ENCODE measurements around the gene BTF3.
A peak's percentile ranks its signal among the peaks of the same experiment; 100 is the strongest.
"Not testable (repeated sequence)": the region's sequence is repeated elsewhere in the genome, so short reads cannot be mapped to it uniquely, and the experiment has no call there.

Gene BTF3

DNA sequence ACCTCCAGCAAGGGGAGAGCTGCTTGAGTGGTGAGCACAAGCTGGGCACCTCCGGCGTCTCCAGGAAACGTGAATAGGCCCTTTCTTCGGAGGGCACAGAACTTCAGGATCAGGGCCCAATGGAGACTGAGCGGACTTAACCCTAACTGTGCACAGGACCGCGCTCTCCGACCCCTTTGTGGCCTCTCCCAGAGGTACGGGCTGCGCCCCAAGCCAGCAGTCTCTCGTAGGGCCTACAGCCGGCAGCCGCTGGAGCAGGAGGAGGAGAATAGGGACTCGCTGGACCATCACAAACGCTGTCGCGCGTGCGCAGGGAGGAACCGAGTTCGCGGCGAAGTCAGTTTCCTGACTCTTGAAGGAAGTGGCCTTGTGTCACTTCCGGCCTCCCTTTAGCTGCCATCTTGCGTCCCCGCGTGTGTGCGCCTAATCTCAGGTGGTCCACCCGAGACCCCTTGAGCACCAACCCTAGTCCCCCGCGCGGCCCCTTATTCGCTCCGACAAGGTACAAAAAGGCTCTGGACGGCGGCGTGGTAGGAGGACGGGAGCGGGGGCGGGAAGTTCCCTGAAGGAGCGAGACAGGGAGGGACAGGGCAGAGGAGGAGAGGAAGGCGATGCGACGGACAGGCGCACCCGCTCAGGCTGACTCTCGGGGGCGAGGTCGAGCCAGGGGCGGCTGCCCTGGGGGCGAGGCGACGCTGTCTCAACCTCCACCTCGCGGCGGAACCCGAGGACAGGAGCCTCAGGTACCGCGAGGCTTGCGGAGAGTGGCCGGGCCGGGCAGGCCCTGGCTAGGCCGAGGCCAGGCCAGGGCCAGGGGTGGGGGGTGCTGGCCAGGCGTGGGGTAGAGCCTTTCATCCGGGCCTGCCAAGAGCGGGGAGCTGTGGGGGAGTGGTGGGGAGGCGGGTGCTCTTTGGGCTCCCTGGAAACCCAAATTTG, at the start of gene BTF3:
BTF3 (plus strand) TSS at position 386 of the 936 bp plus-strand sequence; CDS start at position 612, 226 bp downstream.
- peak; percentile 95 to 97 for DNase-seq

- peak; percentile 28 to 40 for DNase-seq
Measured at GRCh38 chr5:73448463-73449136, 49.6 kb upstream of the BTF3 start, which contains the start of gene FOXD1. Gene FOXD1 (minus strand): TSS chr5:73448777. CDS start chr5:73448362, 415 bp downstream.

DNA sequence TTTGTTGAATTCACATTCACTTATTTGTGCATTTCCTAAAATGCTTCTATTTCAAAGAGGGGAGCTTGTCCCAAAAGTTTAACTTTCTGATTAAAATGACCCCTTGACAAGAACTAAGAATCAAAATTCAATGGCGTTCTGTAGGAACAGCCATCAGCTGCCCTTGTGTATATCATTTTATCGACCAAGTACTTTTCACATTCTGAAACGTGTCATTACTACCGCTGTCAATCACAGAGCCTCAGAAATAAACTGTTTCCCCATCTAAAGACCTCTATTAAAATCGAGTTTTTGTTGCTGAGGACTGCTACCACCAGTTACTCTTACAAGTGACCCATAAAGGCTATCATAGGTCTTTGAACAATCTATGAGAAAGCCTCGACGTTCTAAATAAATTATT, 48.1 kb upstream of the BTF3 start:
- DNase-seq = no peak

DNA sequence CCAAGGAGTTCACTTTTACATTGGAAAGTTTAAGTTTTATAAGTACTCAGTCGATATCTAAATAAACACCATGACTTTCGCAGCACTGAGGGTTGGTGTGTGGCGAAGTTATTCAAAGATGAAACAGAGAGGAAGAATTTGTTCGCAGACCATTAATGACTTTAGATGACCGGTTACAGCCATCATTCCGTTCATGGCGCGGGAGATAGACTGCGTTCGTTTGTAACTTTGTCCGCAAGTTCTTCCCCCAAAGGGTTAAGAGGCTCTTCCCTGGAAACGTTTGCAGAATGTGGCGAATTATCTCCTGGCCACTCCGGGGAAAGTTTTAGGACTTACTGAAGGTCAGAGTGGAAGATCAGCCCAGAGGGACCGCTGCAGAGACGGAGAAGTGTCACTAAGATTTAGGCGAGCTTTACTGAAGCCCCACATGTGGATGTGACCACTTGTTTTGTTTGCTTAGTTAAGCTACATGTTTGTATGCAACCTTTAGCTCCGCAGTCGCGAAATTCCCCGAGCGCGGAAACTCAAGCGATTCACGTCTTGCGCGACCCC, 47.5 kb upstream of the BTF3 start:
- peak in 1 of 2 donors; percentile 4 for DNase-seq

GRCh38 chr5:73451224-73452130, 46.8 kb upstream of the BTF3 start:
- peak in 1 of 2 donors; percentile 45 for DNase-seq

GRCh38 chr5:73452215-73452614, 46.0 kb upstream of the BTF3 start:
- no peak for DNase-seq

- peak in 1 of 2 donors; percentile 52 for DNase-seq
Measured at GRCh38 chr5:73454379-73455036, 43.7 kb upstream of the BTF3 start.

- DNase-seq = not testable (repeated sequence)
Measured at GRCh38 chr5:73456462-73456861, 41.8 kb upstream of the BTF3 start.

DNA sequence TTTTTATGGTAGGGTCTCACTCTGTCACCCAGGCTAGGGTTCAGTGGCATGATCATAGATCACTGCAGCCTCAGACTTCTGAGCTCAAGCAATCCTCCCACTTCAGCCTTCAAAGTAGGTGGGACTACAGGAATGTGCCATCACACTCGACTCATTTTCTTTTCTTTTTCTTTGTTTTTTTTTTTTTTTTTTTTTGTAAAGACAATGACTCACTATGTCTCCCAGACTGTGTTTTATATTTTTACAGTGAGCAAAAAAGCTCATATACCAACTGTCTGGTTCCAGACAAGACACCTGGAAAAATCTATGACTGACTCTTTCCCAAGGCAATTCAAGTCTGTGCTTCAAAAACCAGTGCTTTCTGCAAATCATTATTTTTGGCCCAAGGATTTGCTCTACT, 38.9 kb upstream of the BTF3 start:
- no peak for DNase-seq

DNA sequence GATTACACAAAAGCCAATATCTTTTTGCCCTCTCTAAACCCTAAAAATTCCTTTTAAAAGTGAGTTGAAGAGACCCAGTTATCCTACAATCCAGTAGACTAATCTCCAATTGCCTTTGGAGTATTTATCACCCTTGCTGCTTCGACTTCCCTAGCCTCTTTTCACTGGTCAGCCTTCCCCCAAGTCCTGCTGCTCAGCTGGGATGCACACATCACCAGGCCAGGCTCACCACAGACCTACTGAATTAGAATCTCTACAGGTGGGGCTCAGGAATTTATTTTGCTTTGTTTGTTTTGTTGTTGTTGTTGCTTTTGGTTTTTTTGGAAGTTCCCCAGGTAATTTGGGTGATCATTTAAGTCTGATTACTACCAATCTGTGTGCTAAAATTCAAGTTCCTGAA, 38.1 kb upstream of the BTF3 start:
- DNase-seq = no peak

GRCh38 chr5:73464016-73464745, 34.1 kb upstream of the BTF3 start:
- no peak for DNase-seq

- not testable (repeated sequence) for DNase-seq
Measured at GRCh38 chr5:73468638-73469037, 29.6 kb upstream of the BTF3 start.

- DNase-seq = no peak
Measured at GRCh38 chr5:73469878-73470277, 28.4 kb upstream of the BTF3 start.

DNA sequence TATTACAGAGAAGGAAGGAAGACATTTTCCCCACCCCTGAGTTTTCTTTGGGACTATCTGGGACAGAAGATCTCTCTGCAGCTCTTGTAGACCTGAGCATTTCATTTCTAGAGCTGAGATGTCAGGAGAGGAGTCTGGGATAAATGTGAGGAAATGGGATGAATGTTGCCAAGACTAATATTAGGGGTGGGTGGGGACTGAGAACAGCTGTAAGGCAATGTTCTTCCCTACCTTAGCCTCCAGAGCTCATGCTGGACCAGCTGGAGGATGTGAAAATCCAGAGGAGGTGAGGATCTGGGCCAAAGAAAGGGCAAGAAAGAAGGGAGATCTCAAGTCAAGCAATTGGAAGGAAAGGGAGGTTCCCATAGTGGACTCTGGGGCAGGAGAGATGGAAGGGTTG, 26.6 kb upstream of the BTF3 start:
- DNase-seq = no peak

GRCh38 chr5:73472116-73472515, 26.1 kb upstream of the BTF3 start:
- DNase-seq = no peak

DNA sequence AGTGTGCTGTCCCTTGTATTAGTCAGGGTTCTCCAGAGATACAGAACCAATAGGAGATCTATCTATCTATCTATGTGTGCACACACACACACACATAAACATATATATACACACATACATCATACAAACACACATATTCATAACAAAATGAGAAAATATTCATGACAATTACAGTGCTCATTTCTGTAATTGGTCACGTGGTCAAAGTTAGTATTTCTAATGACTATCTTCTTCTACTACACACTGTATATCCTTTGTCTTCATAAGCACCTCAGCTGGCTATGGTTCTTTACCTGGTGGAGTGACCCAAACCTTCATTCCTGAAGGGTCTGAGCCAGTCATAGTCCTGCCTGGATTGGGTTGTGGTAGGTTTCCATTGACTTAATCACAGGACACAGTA, 17.7 kb upstream of the BTF3 start:
- DNase-seq = no peak

DNA sequence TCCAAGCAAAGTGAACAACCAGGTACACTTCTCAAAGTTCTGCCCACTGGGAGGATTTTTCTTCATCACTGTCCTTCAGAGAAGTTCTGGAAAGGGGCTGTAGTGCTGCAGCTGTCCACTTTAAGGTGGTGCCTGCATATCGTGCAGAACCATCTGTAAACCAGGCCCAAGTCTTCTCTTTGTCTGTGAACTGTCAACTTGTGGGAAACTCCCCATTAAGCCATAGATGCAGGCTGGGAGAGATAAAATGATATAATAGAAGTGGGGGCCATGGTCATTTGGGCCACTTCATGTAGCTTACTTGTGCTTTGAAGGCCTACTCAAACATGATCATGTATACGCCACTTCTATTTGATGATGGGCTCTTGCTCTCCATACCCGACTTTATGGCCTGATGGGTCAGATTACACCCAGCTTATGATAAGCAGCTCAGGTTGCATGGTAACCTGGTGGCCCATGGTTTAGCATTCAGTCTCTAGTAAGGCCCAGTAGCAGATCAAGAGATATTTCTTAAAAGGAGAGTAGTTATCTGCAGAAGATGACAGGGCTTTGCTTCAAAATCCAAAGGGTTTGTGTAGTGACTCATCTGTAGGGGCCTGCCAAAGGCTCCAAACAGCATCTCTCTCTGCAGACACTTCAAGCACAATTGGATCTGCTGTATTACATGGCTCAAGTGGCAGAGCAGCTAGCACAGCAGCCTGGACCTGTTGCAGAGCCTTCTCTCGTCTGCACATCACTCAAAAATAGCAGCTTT, 15.7 kb upstream of the BTF3 start:
- DNase-seq = no peak

DNA sequence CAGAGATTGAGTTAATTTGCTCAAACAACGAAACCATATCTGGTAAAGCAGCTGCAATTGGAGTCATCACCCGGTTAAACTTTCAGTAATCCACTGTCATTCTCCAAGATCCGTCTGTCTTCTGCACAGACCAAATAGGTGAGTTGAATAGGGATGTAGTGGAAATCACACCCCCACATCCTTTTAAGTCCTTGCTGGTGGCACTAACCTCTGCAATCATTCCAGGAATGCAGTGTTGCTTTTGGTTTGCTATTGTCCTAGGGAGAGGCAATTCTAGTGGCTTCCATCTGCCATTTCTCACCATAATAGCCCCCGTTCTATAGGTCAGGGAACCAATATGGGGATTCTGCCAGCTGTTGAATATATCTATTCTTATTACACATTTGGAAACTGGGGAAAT, 14.6 kb upstream of the BTF3 start:
- DNase-seq = no peak

DNA sequence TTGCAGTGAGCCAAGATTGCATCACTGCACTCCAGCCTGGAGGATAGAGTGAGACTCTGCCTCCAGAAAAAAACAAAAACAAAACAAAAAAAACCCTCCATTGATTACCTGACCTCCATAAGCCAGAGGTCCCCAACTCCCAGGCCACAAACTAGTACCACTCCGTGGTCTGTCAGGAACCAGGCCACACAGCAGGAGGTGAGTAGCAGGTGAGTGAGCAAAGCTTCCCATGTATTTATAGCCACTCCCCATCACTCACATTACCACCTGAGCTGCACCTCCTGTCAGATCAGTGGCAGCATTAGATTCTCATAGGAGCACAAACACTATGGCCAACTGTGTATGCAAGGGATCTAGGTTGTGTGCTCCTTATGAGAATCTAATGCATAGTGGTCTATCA, 13.7 kb upstream of the BTF3 start:
- no peak for DNase-seq

DNA sequence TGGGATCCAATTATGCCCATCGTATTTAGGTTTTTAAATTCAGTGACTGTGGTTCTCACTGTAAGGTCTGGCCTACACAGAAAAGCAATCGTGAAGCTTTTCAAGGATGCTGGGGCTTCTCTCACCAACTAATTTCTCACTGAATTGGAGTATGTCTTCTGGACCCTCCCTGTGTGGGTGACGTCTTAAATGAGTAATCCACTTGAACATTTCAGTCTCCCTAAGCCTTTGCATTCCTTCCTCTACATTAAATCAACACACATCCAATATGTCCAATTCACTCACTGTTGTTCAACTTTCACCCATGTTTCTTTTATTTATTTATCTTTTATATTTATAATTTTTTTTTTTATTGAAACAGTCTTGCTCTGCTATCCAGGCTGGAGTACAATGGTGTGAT, 12.5 kb upstream of the BTF3 start:
- DNase-seq = no peak

Measured in inflammatory macrophage treated with lipopolysaccharide for 1 hour (primary cell).